ENCODE measurements around the gene TNIK. TPM values are rescaled to one million over a fixed set of nuclear protein-coding genes. Genes with fewer than 3 reads are reported as not detected.

TNIK gene
- total RNA-seq, 6 donors from 2014 or later: 23.2 to 74.4 (median 38.3) TPM

DNA sequence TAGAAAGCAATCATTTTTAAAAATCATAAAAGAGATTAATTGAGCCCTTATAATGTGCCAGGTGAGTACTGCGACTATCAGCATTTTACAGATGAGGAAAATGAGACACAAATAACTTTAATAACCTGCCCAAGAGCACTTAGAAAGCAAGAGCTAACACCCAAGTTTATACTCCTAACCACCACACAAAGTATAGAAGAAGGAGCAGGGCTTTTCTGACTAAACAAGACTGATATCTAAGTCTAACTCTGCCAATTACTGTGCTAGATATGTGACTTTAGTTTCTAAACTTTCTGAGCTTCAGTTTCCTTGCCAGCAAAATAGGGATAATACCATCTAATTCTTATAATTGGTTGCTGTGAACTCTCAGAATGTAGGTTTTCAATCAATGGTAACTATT lies 47.7 kb downstream of the TNIK start:
- ATAC-seq (ENCODE audit: low FRiP score in 2 of 2): no peak

DNA sequence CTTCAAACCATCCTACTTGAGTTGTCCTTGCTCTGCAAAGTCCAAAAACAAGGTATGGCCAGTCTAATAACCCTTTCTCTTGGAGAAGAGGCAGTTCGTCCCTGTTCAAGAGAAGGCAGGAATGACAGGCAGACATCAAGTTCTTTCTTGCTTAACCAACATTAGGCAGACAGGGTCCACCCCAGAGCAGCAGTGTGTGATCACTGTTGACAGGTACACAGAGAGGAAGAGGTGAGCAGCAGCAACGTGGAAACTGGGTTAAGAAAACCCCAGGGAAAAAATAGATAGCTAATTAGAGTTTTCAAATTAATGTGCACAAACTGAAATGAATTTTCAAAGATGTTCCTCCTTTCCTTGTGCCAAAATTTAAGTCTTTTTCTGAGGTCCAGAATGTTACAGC lies 48.2 kb downstream of the TNIK start:
- Histone ChIP-seq H3K4me3 (no peak overlapping the region), H3K4me1 (peaks cover 0 to 7% (median 0%) of the 10 kb centered on the region in 4 donors), H3K27ac (no peak overlapping the region), H3K27me3 (no peaks in the 10 kb centered on the region), H3K9me3 (no peaks in the 10 kb centered on the region), H3K36me3 (no peaks in the 10 kb centered on the region)
- no peak for TF ChIP-seq POLR2A (IDR thresholded peaks at IDR 0.05)
- TF ChIP-seq, protein P1, sequence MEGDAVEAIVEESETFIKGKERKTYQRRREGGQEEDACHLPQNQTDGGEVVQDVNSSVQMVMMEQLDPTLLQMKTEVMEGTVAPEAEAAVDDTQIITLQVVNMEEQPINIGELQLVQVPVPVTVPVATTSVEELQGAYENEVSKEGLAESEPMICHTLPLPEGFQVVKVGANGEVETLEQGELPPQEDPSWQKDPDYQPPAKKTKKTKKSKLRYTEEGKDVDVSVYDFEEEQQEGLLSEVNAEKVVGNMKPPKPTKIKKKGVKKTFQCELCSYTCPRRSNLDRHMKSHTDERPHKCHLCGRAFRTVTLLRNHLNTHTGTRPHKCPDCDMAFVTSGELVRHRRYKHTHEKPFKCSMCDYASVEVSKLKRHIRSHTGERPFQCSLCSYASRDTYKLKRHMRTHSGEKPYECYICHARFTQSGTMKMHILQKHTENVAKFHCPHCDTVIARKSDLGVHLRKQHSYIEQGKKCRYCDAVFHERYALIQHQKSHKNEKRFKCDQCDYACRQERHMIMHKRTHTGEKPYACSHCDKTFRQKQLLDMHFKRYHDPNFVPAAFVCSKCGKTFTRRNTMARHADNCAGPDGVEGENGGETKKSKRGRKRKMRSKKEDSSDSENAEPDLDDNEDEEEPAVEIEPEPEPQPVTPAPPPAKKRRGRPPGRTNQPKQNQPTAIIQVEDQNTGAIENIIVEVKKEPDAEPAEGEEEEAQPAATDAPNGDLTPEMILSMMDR (IDR thresholded peaks at IDR 0.05): no peak
- TF ChIP-seq EP300 (IDR thresholded peaks at IDR 0.05): no peak
- TF ChIP-seq POLR2AphosphoS5 (IDR thresholded peaks at IDR 0.05): no peak
- DNase-seq (no peak), ATAC-seq (ENCODE audit: low FRiP score in 2 of 2) (no peak)
- 62 to 64% methylated on average over 2 of the region's 2 CpGs for WGBS, 2 donors

More for the DNA sequence above, 47.7 kb downstream of the TNIK start:
- TF ChIP-seq POLR2AphosphoS5 (IDR thresholded peaks at IDR 0.05) (no peak), POLR2A (IDR thresholded peaks at IDR 0.05) (no peak), EP300 (IDR thresholded peaks at IDR 0.05) (no peak)
- TF ChIP-seq, protein P1 (IDR thresholded peaks at IDR 0.05): no peak
- no peak for DNase-seq
- no peaks in the 10 kb centered on the region for H3K36me3 ChIP-seq
- peaks cover 0 to 7% (median 0%) of the 10 kb centered on the region in 4 donors for H3K4me1 ChIP-seq
- H3K9me3 ChIP-seq: no peaks in the 10 kb centered on the region
- no peak overlapping the region for H3K27ac ChIP-seq
- WGBS, 2 donors: 65 to 90% methylated on average over 1 of the region's 1 CpG
- no peaks in the 10 kb centered on the region for H3K27me3 ChIP-seq
- no peak overlapping the region for H3K4me3 ChIP-seq

DNA sequence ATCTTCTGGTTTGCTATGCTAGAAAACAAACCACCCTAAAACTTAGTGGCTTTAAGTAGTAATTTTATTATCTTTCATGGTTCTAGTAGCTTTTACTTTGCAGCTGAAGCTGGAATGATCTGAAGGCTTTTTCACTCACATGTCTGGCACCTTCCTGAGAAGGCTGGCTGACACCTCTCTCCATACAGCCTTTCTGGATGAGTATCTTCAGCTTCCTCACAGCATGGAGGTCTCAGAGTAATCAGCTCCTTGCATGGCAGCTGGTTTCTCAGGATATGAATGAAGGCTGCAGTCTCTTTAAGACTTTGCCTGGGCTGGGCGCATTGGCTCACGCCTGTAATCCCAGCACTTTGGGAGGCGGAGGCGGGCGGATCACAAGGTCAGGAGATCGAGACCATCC lies 50.0 kb downstream of the TNIK start:
- no peak for ATAC-seq (ENCODE audit: low FRiP score in 2 of 2)
- TF ChIP-seq POLR2AphosphoS5 (IDR thresholded peaks at IDR 0.05) (no peak), POLR2A (IDR thresholded peaks at IDR 0.05) (no peak), EP300 (IDR thresholded peaks at IDR 0.05) (no peak)
- TF ChIP-seq, protein P1 (IDR thresholded peaks at IDR 0.05): no peak
- H3K27me3 ChIP-seq: no peaks in the 10 kb centered on the region
- H3K4me3 ChIP-seq: no peak overlapping the region
- no peaks in the 10 kb centered on the region for H3K9me3 ChIP-seq
- H3K27ac ChIP-seq: no peak overlapping the region
- H3K36me3 ChIP-seq: no peaks in the 10 kb centered on the region
- DNase-seq: no peak
- 98 to 100% methylated on average over 5 to 6 of the region's 6 CpGs for WGBS, 2 donors
- peaks cover 0 to 7% (median 0%) of the 10 kb centered on the region in 4 donors for H3K4me1 ChIP-seq

DNA sequence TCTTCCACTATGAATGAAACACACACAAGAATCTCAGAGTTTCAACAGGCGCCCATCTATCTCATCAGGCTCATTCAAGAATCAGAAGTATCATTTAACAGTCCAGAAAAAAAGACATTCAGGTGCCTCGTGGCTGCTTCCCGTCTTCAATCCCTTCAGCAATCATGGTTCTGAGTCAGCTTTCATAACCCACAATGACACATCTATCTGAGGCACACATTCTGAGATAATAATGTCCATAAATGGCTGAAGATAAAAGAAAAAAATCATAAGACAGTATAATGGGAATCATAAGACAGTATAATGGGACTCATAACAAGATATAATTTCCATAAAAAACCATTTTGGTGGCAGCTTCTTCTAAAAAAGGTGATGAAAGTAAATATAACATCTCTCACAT lies 52.4 kb downstream of the TNIK start:
- Histone ChIP-seq H3K27me3 (no peaks in the 10 kb centered on the region), H3K4me1 (peaks cover 0 to 4% (median 0%) of the 10 kb centered on the region in 4 donors), H3K4me3 (no peak overlapping the region), H3K36me3 (no peaks in the 10 kb centered on the region), H3K27ac (no peak overlapping the region), H3K9me3 (no peaks in the 10 kb centered on the region)
- WGBS, 2 donors: 82 to 84% methylated on average over 3 of the region's 3 CpGs
- DNase-seq (no peak), ATAC-seq (ENCODE audit: low FRiP score in 2 of 2) (no peak)
- TF ChIP-seq POLR2A (IDR thresholded peaks at IDR 0.05) (no peak), EP300 (IDR thresholded peaks at IDR 0.05) (no peak), POLR2AphosphoS5 (IDR thresholded peaks at IDR 0.05) (no peak)
- TF ChIP-seq, protein P1 (IDR thresholded peaks at IDR 0.05): no peak

DNA sequence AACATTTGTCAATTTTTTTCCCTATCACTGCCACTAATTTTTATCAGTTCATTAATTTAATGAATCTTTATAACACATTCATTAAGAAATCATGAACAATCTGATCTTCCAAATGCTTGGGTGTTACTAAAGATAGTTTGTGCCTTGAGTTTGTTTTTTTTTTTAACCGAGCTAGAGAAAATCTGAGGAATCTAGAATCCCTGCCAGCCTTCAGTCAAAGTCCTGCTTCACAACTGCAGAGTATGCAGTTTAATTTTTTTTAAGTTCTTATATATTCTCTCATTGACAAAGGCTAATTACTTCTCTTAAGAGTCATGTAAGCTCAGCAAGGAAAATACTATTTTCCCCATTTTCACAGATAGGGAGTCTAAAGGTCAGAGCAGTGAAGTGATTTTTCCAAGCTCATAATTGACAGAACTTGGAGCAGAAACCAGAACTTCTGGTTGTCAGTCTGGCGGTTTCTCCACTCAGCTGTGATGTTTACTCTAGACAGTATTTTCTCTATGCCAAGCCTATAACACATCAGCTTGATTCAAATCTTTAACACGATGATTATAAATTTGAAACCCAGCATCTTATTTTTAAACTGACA lies 55.7 kb downstream of the TNIK start:
- DNase-seq: no peak
- no peak overlapping the region for H3K4me3 ChIP-seq
- TF ChIP-seq POLR2A (IDR thresholded peaks at IDR 0.05): no peak
- no peak for TF ChIP-seq POLR2AphosphoS5 (IDR thresholded peaks at IDR 0.05)
- TF ChIP-seq EP300 (IDR thresholded peaks at IDR 0.05): no peak
- TF ChIP-seq, protein P1 (IDR thresholded peaks at IDR 0.05): no peak
- no peaks in the 10 kb centered on the region for H3K36me3 ChIP-seq
- H3K27me3 ChIP-seq: no peaks in the 10 kb centered on the region
- H3K4me1 ChIP-seq: peaks cover 0 to 4% (median 0%) of the 10 kb centered on the region in 4 donors
- no peaks in the 10 kb centered on the region for H3K9me3 ChIP-seq
- H3K27ac ChIP-seq: no peak overlapping the region
- 47 to 52% methylated on average over 3 of the region's 3 CpGs for WGBS, 2 donors
- ATAC-seq (ENCODE audit: low FRiP score in 2 of 2): no peak

Measured in upper lobe of left lung (tissue), 6 donors.